BJ (cell line): ENCODE results near the gene ENHO. TPM values are rescaled to one million over a fixed set of nuclear protein-coding genes. Genes with fewer than 3 reads are reported as not detected.
A peak's percentile ranks its signal among the peaks of the same experiment; 100 is the strongest.

Source experiments
- CTCF ChIA-PET: fragments of 350-600 bp; formaldehyde crosslinking; extraction: SDS; loops from one replicate; lab custom pipeline; 2021; ENCODE audit warnings: antibody characterized with exemption, inconsistent platforms; lab: Yijun Ruan, JAX
- POLR2A ChIA-PET: fragments of 300-600 bp; sonication (Branson Sonifier 250); formaldehyde crosslinking; extraction: SDS; loops from one replicate; lab custom pipeline; 2021; ENCODE audit warnings: antibody characterized with exemption; lab: Charles Lee
- DNase-seq: peaks from one replicate; pipeline ENCODE4 v3.0.0-alpha.2; 2011; ENCODE audit warnings: low read depth
- H3K27me3 ChIP-seq: 2 replicates; pipeline ENCODE4 v1.6.0; 2011; ENCODE audit warnings: low read length; ENCODE audit not compliant: control insufficient read depth, insufficient read depth
- H3K36me3 ChIP-seq: 2 replicates; pipeline ENCODE4 v1.5.1; 2011; ENCODE audit warnings: low read length; ENCODE audit not compliant: control insufficient read depth, insufficient read depth
- H3K4me3 ChIP-seq: 2 replicates; pipeline ENCODE4 v1.5.1; 2011; ENCODE audit warnings: low read depth, mild to moderate bottlenecking, control low read depth, low read length
- CTCF ChIP-seq: IDR thresholded peaks from 2 replicates; pipeline ENCODE4 v1.5.1; 2011; ENCODE audit warnings: low read depth, mild to moderate bottlenecking, control low read depth, inconsistent platforms, low read length, moderate library complexity; ENCODE audit not compliant: insufficient read depth
- polyA plus RNA-seq: library from polyadenylated mRNA; depleted of rRNA; stranded (reverse); fragments of >200 nt; gene quantifications from 2 replicates; pipeline ENCODE4 v1.2.3, GENCODE V29; 2011

ENHO gene
- polyA plus RNA-seq, 1 experiment: 0.11 TPM

GRCh38 chr9:34503406-34503805 is 19.4 kb downstream of the ENHO start:
- no peak for DNase-seq
- CTCF ChIA-PET: interaction anchor here (0.7 to 5.0 kb wide), 7 partner anchors 10 to 99 kb away, joined by 3 to 79 read pairs (median 28); no protein-coding TSS in a partner anchor
- Histone ChIP-seq H3K36me3 (no peaks in the 10 kb centered on the region), H3K27me3 (peaks cover 7% of the 10 kb centered on the region), H3K4me3 (no peak overlapping the region)
- no peak for TF ChIP-seq CTCF
- POLR2A ChIA-PET: no interaction called here

- no peak for DNase-seq
- ChIA-PET POLR2A (no interaction called here), CTCF (interaction anchor here (0.7 to 5.0 kb wide), 11 partner anchors 7 to 101 kb away, joined by 3 to 79 read pairs (median 11); no protein-coding TSS in a partner anchor)
- no peak for TF ChIP-seq CTCF
- Histone ChIP-seq H3K4me3 (no peak overlapping the region), H3K27me3 (peaks cover 7% of the 10 kb centered on the region), H3K36me3 (no peaks in the 10 kb centered on the region)
These were observed 19.9 kb downstream of the ENHO start for GRCh38 chr9:34502891-34503290.

GRCh38 chr9:34502471-34502870 is 20.3 kb downstream of the ENHO start:
- no peak for DNase-seq
- peaks cover 8% of the 10 kb centered on the region for H3K27me3 ChIP-seq
- no peaks in the 10 kb centered on the region for H3K36me3 ChIP-seq
- H3K4me3 ChIP-seq: no peak overlapping the region
- CTCF ChIA-PET: interaction anchor here (0.7 to 5.0 kb wide), 17 partner anchors 8 to 108 kb away, joined by 3 to 79 read pairs (median 8); no protein-coding TSS in a partner anchor
- TF ChIP-seq CTCF: no peak
- POLR2A ChIA-PET: no interaction called here

GRCh38 chr9:34501889-34502425 is 20.8 kb downstream of the ENHO start:
- no peaks in the 10 kb centered on the region for H3K36me3 ChIP-seq
- H3K27me3 ChIP-seq: peaks cover 8% of the 10 kb centered on the region
- peak; percentile 16 for DNase-seq
- ChIA-PET POLR2A (no interaction called here), CTCF (interaction anchor here (0.7 to 5.0 kb wide), 25 partner anchors 8 to 170 kb away, joined by 3 to 79 read pairs (median 6); partner anchors contain the start of gene ENHO)
- no peak overlapping the region for H3K4me3 ChIP-seq
- TF ChIP-seq CTCF: peak; percentile 46

GRCh38 chr9:34501372-34501771 is 21.4 kb downstream of the ENHO start:
- CTCF ChIA-PET: interaction anchor here (0.6 to 5.0 kb wide), 33 partner anchors 9 to 431 kb away, joined by 3 to 79 read pairs (median 5); partner anchors contain the start of gene ENHO
- Histone ChIP-seq H3K4me3 (no peak overlapping the region), H3K36me3 (no peaks in the 10 kb centered on the region), H3K27me3 (peaks cover 8% of the 10 kb centered on the region)
- TF ChIP-seq CTCF: no peak
- POLR2A ChIA-PET: no interaction called here
- DNase-seq: no peak
